Measurements from ENCODE around the gene RNF187.
A peak's percentile ranks its signal among the peaks of the same experiment; 100 is the strongest.

RNF187 gene

GRCh38 chr1:228487336-228488124 is at the start of gene RNF187:
RNF187 (plus strand) TSS chr1:228487382.
- DNase-seq (ENCODE audit: low read depth): no peak

DNA sequence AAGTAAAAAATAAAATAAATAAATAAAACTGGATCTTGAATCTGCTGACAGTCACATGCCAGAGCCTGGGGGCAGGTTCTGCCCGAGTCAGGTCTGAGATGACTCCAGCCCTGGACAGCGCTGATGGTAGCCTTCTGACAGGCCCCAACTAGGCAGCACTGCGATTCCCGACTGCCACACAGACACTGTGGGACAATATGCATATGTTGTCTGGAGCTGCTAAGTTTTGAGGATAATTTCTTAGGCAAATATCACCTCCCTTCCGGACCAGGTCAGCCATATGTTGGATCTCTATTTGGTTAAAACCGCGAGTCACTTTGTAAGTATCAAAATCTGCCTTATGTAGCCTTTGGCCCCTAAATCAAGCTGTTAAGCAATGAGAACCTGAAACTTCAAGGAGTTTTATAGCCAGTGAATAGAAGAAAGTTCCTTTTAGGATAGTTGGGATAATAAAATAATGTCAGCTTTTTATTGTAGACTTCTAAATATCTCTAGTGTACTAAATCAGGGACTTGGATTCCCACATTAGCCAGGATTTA is 49.7 kb upstream of the RNF187 start:
- DNase-seq (ENCODE audit: low read depth): no peak

GRCh38 chr1:228438266-228438665 is 48.9 kb upstream of the RNF187 start:
- no peak for DNase-seq (ENCODE audit: low read depth)

- DNase-seq (ENCODE audit: low read depth): no peak
These were observed 46.3 kb upstream of the RNF187 start for GRCh38 chr1:228440761-228441500.

GRCh38 chr1:228443395-228443794 is 43.8 kb upstream of the RNF187 start:
- no peak for DNase-seq (ENCODE audit: low read depth)

- DNase-seq (ENCODE audit: low read depth): no peak
These were observed 41.7 kb upstream of the RNF187 start for GRCh38 chr1:228445490-228445842.

GRCh38 chr1:228445843-228446650 is 41.1 kb upstream of the RNF187 start:
- peak; percentile 79 for DNase-seq (ENCODE audit: low read depth)

DNA sequence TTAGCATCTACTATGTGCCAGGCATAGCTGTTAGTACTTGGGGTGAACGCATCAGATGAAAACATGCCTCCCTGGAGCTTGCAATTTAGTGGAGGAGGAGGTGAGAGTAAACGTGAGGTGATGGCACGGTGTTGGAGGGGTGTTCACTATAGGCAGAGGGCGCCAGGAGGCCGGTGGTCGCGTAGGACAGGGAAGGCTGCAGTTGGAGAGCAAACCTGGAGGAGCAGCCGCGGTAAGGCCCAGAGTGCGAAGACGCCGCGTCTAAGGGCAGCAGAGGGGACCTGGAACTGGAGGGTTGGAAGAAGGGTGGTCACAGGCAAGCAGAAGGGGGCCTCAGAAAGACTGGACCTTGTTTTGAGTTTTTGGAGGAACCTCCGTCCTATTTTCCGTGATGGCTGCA is 40.3 kb upstream of the RNF187 start:
- no peak for DNase-seq (ENCODE audit: low read depth)

DNA sequence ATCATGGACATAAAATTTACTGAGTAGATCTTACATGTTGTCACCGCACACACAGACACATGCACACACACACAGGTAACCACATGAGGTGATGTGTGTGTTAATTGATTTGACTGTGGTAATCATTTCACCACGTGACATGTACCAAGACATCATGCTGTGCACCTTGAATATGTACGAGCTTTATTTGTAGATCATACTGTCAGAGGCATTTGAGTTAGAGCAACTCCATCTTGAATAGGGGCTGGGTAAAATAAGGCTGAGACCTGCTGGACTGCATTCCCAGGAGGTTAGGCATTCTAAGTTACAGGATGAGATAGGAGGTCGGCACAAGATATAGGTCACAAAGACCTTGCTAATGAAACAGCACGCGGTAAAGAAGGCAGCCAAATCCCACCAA is 38.8 kb upstream of the RNF187 start:
- DNase-seq (ENCODE audit: low read depth): no peak

DNA sequence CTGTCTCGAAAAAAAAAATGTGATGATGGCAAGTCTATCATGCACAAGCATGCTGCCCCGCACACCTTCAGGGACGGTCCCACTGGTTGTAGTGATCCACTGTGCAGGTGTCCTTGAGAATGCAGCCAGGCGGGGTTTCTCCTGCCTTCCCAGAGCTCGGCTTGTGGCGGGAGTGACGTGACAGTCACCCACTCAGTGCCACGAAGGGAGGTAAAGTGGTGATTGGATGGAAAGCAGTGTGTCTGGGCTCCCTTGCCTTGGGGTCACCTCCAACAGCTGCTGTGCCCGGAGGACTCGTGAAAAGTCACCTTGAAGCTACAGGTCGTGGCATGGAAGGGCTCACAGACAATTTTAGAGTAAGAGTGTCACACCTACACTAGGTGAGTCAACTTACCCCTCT is 37.0 kb upstream of the RNF187 start:
- no peak for DNase-seq (ENCODE audit: low read depth)

DNA sequence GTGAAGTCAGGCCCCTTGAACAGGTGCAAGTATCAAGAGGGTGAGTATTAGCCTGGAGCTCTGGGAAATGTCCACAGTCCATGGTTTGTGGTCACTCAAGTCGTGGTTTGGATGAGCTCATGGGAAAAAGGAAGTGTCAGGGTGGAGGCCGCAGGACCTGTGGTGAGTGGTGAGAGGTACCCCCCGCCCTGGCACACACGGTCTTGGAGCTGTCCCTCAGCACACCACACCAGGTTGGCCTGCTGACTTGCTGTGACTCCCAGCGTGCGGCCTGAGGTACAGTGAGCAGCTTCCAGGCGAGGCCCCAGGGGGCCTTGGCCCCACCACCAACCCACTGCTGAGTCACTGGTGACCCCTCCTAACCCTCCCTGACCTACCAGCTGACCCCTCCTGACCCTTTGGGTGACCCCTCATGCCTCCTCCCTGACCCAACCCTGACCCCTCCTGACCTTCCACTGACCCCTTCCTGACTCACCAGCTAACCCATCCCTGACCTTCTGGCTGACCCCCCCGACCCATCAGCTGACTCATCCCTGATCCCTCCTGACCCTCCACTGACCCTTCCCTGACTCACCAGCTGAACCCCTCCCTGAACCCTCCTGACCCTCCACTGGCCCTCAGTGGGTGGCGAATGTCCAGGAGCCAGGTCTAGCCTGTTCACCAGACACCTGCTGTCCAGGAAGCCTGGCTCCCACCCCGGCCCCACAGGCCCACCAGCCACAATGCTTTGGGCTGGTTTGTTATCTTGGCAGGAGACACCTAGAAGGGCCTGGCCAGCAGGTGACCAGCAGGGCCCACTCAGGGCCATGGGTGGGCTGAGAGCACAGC is 34.8 kb upstream of the RNF187 start:
- peak; percentile 71 for DNase-seq (ENCODE audit: low read depth)

DNA sequence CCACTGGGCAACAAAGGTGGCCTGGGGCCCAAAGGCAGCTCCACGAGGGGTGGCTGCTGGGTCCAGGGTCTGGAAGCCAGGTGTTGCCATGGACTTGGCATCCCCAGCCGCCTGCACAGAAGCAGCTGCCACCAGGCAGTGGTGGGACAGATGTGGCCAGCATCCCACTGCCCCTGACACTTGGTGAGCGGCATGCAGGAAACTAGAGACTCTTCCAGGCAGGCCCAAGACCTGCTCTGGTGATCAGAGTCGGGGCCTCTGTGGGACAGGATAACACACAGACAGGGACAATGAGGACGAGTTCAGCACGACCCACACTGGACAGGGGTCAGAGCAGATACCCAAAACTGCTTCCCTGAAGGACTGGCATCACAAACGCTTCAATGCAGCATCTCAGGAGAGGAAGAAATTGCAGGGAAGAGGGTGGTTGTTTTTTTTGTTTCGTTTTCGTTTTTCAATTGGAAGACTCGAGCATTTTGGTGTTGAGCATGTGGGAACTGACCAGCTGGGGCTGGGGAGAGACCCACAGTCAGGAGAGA is 34.1 kb upstream of the RNF187 start:
- DNase-seq (ENCODE audit: low read depth): no peak

GRCh38 chr1:228453614-228454013 is 33.6 kb upstream of the RNF187 start:
- DNase-seq (ENCODE audit: low read depth): no peak

DNA sequence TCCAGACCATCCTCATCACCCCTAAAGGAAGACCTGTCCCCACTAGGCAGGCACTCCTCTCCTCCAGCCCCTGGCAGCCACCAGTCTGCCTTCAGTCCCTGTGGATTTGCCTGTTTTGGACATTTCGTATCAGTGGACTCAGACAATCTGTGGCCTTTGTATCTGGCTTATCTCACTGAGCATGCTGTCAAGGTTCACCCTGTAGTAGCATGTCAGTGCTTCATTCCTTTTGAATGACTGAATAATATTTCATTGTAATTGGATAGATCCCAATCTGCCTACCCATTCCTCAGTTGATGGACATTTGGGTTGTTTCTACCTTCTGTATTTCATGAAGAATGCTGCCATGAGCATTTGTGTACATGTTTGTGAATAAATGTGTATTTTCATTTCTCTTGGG is 32.9 kb upstream of the RNF187 start:
- DNase-seq (ENCODE audit: low read depth): peak; percentile 66

DNA sequence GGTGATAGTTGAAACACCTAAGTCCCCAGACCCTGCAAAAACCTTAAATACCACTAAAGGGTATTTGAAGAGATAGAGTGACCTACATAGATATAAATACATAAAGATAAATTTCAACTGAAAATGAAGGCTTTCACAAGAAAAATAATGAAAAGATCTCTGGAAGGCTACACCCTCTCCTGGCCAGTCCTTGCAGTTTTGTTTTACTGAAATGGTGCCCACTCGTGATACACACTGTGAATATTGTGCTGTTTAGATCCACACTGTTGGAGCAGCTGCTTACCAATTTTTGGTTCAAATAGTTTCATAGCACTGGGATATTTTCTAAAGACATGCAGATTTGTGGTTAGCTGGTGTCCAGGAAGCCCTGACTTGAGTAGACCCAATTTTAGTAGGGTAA is 31.5 kb upstream of the RNF187 start:
- DNase-seq (ENCODE audit: low read depth): peak; percentile 51

DNA sequence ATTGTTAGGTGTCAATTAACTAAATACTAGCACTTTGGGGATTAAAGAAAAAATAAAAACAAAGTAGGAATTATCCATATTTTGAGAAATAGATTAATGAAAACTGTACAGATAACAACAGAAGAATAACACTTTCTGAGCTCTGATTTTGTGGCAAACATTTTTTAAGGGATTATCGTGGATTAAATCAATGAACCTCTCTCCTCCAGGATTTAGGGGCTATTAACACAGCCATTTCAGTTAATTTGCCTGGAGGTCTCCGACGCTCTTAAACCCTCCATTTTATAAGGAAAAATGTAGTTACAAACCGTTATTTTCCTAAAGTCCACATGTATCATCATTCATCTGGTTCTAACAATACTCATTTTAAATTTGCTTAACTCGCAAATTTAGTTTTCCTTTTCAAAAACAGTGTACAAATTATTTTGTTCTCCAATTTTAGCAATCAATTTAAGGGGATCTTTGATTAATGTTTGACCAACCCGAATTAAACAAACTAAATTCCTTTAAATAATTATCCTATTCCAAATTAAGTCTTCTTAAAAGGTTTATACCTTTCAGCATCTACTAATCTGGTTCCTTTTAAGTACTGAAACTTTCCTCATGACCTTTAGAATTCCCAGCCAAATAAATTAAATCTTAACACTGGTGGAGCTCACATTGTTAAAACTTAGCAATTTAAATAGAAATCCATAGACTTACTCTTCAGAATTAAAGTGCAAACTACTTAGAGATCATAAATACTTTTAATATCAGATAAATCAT is 30.7 kb upstream of the RNF187 start:
- no peak for DNase-seq (ENCODE audit: low read depth)

- DNase-seq (ENCODE audit: low read depth): no peak
These were observed 30.2 kb upstream of the RNF187 start for GRCh38 chr1:228457017-228457395.

- DNase-seq (ENCODE audit: low read depth): peak; percentile 99
These were observed 29.6 kb upstream of the RNF187 start for GRCh38 chr1:228457396-228458176.

- peak; percentile 78 for DNase-seq (ENCODE audit: low read depth)
These were observed 27.8 kb upstream of the RNF187 start for GRCh38 chr1:228459091-228459993.
